Glutamatergic neuron (in vitro differentiated cells): ENCODE results near the gene ZNF417. TPM values are rescaled to one million over a fixed set of nuclear protein-coding genes. Genes with fewer than 3 reads are reported as not detected.
"Not testable (repeated sequence)": the region's sequence is repeated elsewhere in the genome, so short reads cannot be mapped to it uniquely, and the experiment has no call there.

Experiments
- DNase-seq: peaks from one replicate; pipeline ENCODE4 v3.0.0; 2022
- H3K27ac Mint-ChIP-seq: one replicate; pipeline ENCODE4 v1.8.0; 2020; ENCODE audit warnings: mild to moderate bottlenecking, mixed read lengths, inconsistent platforms; ENCODE audit not compliant: unreplicated experiment
- H3K27me3 Mint-ChIP-seq: one replicate; pipeline ENCODE4 v1.8.0; 2020; ENCODE audit warnings: mild to moderate bottlenecking, moderate library complexity, mixed read lengths, inconsistent platforms; ENCODE audit not compliant: unreplicated experiment
- H3K36me3 Mint-ChIP-seq: one replicate; pipeline ENCODE4 v1.8.0; 2020; ENCODE audit warnings: mild to moderate bottlenecking, mixed read lengths, inconsistent platforms; ENCODE audit not compliant: unreplicated experiment
- H3K4me1 Mint-ChIP-seq: one replicate; pipeline ENCODE4 v1.8.0; 2020; ENCODE audit warnings: mild to moderate bottlenecking, low read depth, mixed read lengths, inconsistent platforms; ENCODE audit not compliant: unreplicated experiment
- H3K4me3 Mint-ChIP-seq: one replicate; pipeline ENCODE4 v1.8.0; 2020; ENCODE audit warnings: mild to moderate bottlenecking, mixed read lengths, inconsistent platforms; ENCODE audit not compliant: unreplicated experiment
- H3K9me3 Mint-ChIP-seq: one replicate; pipeline ENCODE4 v1.8.0; 2020; ENCODE audit warnings: mild to moderate bottlenecking, moderate library complexity, mixed read lengths, inconsistent platforms; ENCODE audit not compliant: unreplicated experiment
- CTCF ChIP-seq: fragments of 200-600 bp; sonication (generic); IDR thresholded peaks from one replicate; pipeline ENCODE4 v1.5.0; 2021; ENCODE audit not compliant: partially characterized antibody, unreplicated experiment
- total RNA-seq: library from RNA; stranded (reverse); fragmentation: NEBNext Ultra II Directional; extraction: Animal tissue kit (Norgen Biotek cat#: 25700); gene quantifications from one replicate; pipeline ENCODE4 v1.2.1, GENCODE V29; 2021; ENCODE audit not compliant: unreplicated experiment

ZNF417 gene
- total RNA-seq, 1 donor from 2014 or later: 23.0 TPM

GRCh38 chr19:57870225-57870624 is 46.2 kb downstream of the ZNF417 start:
- TF ChIP-seq CTCF: no peak
- H3K4me1 Mint-ChIP-seq: no peaks in the 10 kb centered on the region
- H3K4me3 Mint-ChIP-seq: no peak overlapping the region
- peaks cover 2% of the 10 kb centered on the region for H3K27me3 Mint-ChIP-seq
- peaks cover 13% of the 10 kb centered on the region for H3K9me3 Mint-ChIP-seq
- peaks cover 23% of the 10 kb centered on the region for H3K36me3 Mint-ChIP-seq
- H3K27ac Mint-ChIP-seq: no peak overlapping the region
- no peak for DNase-seq

GRCh38 chr19:57869655-57870054 is 46.7 kb downstream of the ZNF417 start:
- H3K4me1 Mint-ChIP-seq, DNase-seq, H3K4me3 Mint-ChIP-seq, H3K27me3 Mint-ChIP-seq, H3K27ac Mint-ChIP-seq: not testable (repeated sequence)
- Mint-ChIP-seq H3K9me3 (peaks cover 12% of the 10 kb centered on the region), H3K36me3 (peaks cover 21% of the 10 kb centered on the region)

DNA sequence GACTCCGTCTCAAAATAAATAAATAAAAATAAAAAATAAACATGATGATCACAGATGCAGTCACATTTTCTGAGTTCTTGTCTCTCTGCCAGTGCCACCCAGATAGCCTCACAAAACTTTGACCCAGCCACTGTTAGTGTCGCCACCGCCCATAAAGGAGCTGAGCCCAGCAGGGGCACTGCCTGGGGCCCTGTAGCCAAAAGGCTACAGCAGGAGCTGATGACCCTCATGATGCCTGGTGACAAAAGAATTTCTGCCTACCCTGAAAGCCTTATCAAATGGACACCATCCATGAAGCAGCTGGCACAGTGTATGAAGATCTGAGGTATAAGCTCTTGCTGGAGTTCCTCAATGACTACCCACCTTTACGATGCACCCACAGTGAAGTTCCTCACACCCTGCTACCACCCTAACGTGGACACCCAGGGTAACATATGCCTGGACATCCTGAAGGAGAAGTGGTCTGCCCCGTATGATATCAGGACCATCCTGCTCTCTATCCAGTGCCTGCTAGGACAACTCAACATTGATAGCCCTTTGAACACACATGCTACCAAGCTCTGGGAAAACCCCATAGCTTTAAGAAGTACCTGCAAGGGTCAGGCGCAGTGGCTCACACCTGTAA is 48.4 kb downstream of the ZNF417 start:
- peaks cover 2% of the 10 kb centered on the region for H3K27me3 Mint-ChIP-seq
- DNase-seq: no peak
- no peak for TF ChIP-seq CTCF
- H3K36me3 Mint-ChIP-seq: peaks cover 5% of the 10 kb centered on the region
- no peaks in the 10 kb centered on the region for H3K4me1 Mint-ChIP-seq
- H3K27ac Mint-ChIP-seq: no peak overlapping the region
- H3K4me3 Mint-ChIP-seq: no peak overlapping the region
- no peaks in the 10 kb centered on the region for H3K9me3 Mint-ChIP-seq

Other genes with a start within 250 kb of the ZNF417 start
- 0.69 TPM for gene ZSCAN4, start 247.7 kb downstream of the ZNF417 start, total RNA-seq
- 13.4 TPM for gene ZNF551, start 234.6 kb downstream of the ZNF417 start, total RNA-seq
- gene ZNF154, start 207.4 kb downstream of the ZNF417 start, total RNA-seq: 57.5 TPM
- 20.3 TPM for gene ZNF671, start 189.0 kb downstream of the ZNF417 start, total RNA-seq
- gene ZNF776, start 169.8 kb downstream of the ZNF417 start, total RNA-seq: 41.5 TPM
- gene ZNF586, start 146.9 kb downstream of the ZNF417 start, total RNA-seq: 22.7 TPM
- 14.9 TPM for gene ZNF552, start 101.7 kb downstream of the ZNF417 start, total RNA-seq
- 16.9 TPM for gene ZNF587B, start 86.3 kb downstream of the ZNF417 start, total RNA-seq
- gene ZNF587, start 66.7 kb downstream of the ZNF417 start, total RNA-seq: 65.0 TPM
- 38.3 TPM for gene ZNF814, start 27.6 kb downstream of the ZNF417 start, total RNA-seq
- 25.4 TPM for gene ZNF418, start 18.8 kb upstream of the ZNF417 start, total RNA-seq
- gene ZNF256, start 31.1 kb upstream of the ZNF417 start, total RNA-seq: 11.0 TPM
- gene C19orf18, start 57.9 kb upstream of the ZNF417 start, total RNA-seq: 1.6 TPM
- gene ZNF606, start 86.2 kb upstream of the ZNF417 start, total RNA-seq: 58.2 TPM
- 7.7 TPM for gene ZSCAN1, start 117.4 kb upstream of the ZNF417 start, total RNA-seq
- gene ZNF135, start 142.7 kb upstream of the ZNF417 start, total RNA-seq: 16.6 TPM
- gene ZSCAN18, start 181.6 kb upstream of the ZNF417 start, total RNA-seq: 66.7 TPM
- 14.1 TPM for gene ZNF329, start 234.2 kb upstream of the ZNF417 start, total RNA-seq